Activated naive CD4-positive, alpha-beta T cell treated with anti-CD3 and anti-CD28 coated beads, Interleukin-2, amount 10 ng/mL, durations not matched to agents 7 days and 5 days (primary cell): ENCODE results near the gene SPG21.
"Not testable (repeated sequence)": the region's sequence is repeated elsewhere in the genome, so short reads cannot be mapped to it uniquely, and the experiment has no call there.

Experiments
- CTCF ChIA-PET: fragments of 350-600 bp; sonication (Branson Sonifier 250); formaldehyde crosslinking; loops from one replicate; lab custom pipeline; 2021; ENCODE audit warnings: antibody characterized with exemption; lab: Charles Lee
- DNase-seq: peaks from one replicate; pipeline ENCODE4 v3.0.0-alpha.2; 2020
- H3K27ac Mint-ChIP-seq: one replicate; pipeline ENCODE4 v1.8.0; 2021; ENCODE audit warnings: mild to moderate bottlenecking, moderate library complexity, mixed read lengths
- H3K27me3 Mint-ChIP-seq: one replicate; pipeline ENCODE4 v1.8.0; 2021; ENCODE audit warnings: mild to moderate bottlenecking, mixed read lengths
- H3K36me3 Mint-ChIP-seq: one replicate; pipeline ENCODE4 v1.8.0; 2021; ENCODE audit warnings: mixed read lengths
- H3K4me1 Mint-ChIP-seq: one replicate; pipeline ENCODE4 v1.8.0; 2021; ENCODE audit warnings: mixed read lengths
- H3K4me3 Mint-ChIP-seq: one replicate; pipeline ENCODE4 v1.8.0; 2021; ENCODE audit warnings: mild to moderate bottlenecking, moderate library complexity, mixed read lengths
- H3K9me3 Mint-ChIP-seq: one replicate; pipeline ENCODE4 v1.8.0; 2021; ENCODE audit warnings: mixed read lengths

Gene SPG21

GRCh38 chr15:65021488-65021887 lies 31.8 kb upstream of the SPG21 start:
- Mint-ChIP-seq H3K36me3 (peaks cover 38% of the 10 kb centered on the region), H3K4me3 (no peak overlapping the region), H3K9me3 (no peaks in the 10 kb centered on the region), H3K27me3 (no peaks in the 10 kb centered on the region), H3K27ac (no peak overlapping the region), H3K4me1 (no peaks in the 10 kb centered on the region)
- CTCF ChIA-PET = no interaction called here
- no peak for DNase-seq

- CTCF ChIA-PET = interaction anchor here (0.7 kb wide), 1 partner anchor 144 kb away, joined by 3 read pairs; no protein-coding TSS in a partner anchor
- Mint-ChIP-seq H3K27me3 (no peaks in the 10 kb centered on the region), H3K4me3 (no peak overlapping the region), H3K9me3 (no peaks in the 10 kb centered on the region), H3K36me3 (peaks cover 34% of the 10 kb centered on the region), H3K4me1 (no peaks in the 10 kb centered on the region), H3K27ac (no peak overlapping the region)
- DNase-seq = no peak
Observed at GRCh38 chr15:65020419-65020818, 30.7 kb upstream of the SPG21 start.

- Mint-ChIP-seq H3K36me3 (peaks cover 39% of the 10 kb centered on the region), H3K9me3 (peaks cover 11% of the 10 kb centered on the region)
- DNase-seq, H3K4me3 Mint-ChIP-seq, H3K27ac Mint-ChIP-seq, CTCF ChIA-PET, H3K27me3 Mint-ChIP-seq, H3K4me1 Mint-ChIP-seq: not testable (repeated sequence)
Observed at GRCh38 chr15:65011198-65011597, 21.5 kb upstream of the SPG21 start.

GRCh38 chr15:65008983-65009382 lies 19.3 kb upstream of the SPG21 start:
- H3K36me3 Mint-ChIP-seq = peaks cover 31% of the 10 kb centered on the region
- no peak overlapping the region for H3K4me3 Mint-ChIP-seq
- no peaks in the 10 kb centered on the region for H3K27me3 Mint-ChIP-seq
- no peak for DNase-seq
- no peak overlapping the region for H3K27ac Mint-ChIP-seq
- peaks cover 10% of the 10 kb centered on the region for H3K9me3 Mint-ChIP-seq
- CTCF ChIA-PET = interaction anchor here (0.6 to 2.5 kb wide), 4 partner anchors 28 to 278 kb away, joined by 3 to 6 read pairs (median 4); no protein-coding TSS in a partner anchor
- no peaks in the 10 kb centered on the region for H3K4me1 Mint-ChIP-seq

GRCh38 chr15:65006876-65007275 lies 17.2 kb upstream of the SPG21 start:
- CTCF ChIA-PET = no interaction called here
- Mint-ChIP-seq H3K9me3 (no peaks in the 10 kb centered on the region), H3K27ac (no peak overlapping the region), H3K4me3 (no peak overlapping the region), H3K27me3 (no peaks in the 10 kb centered on the region), H3K4me1 (no peaks in the 10 kb centered on the region), H3K36me3 (peaks cover 21% of the 10 kb centered on the region)
- DNase-seq = no peak

GRCh38 chr15:65004993-65005392 lies 15.3 kb upstream of the SPG21 start:
- Mint-ChIP-seq H3K27ac (no peak overlapping the region), H3K27me3 (no peaks in the 10 kb centered on the region), H3K36me3 (peaks cover 14% of the 10 kb centered on the region), H3K4me3 (no peak overlapping the region), H3K4me1 (no peaks in the 10 kb centered on the region), H3K9me3 (no peaks in the 10 kb centered on the region)
- CTCF ChIA-PET = no interaction called here
- no peak for DNase-seq

- no peak for DNase-seq
- H3K27ac Mint-ChIP-seq = no peak overlapping the region
- H3K4me1 Mint-ChIP-seq = peaks cover 5% of the 10 kb centered on the region
- no peaks in the 10 kb centered on the region for H3K27me3 Mint-ChIP-seq
- no peaks in the 10 kb centered on the region for H3K9me3 Mint-ChIP-seq
- CTCF ChIA-PET = no interaction called here
- peaks cover 2% of the 10 kb centered on the region for H3K36me3 Mint-ChIP-seq
- H3K4me3 Mint-ChIP-seq = no peak overlapping the region
Observed at GRCh38 chr15:64997745-64998375, 8.1 kb upstream of the SPG21 start.

- no peaks in the 10 kb centered on the region for H3K36me3 Mint-ChIP-seq
- no peaks in the 10 kb centered on the region for H3K27me3 Mint-ChIP-seq
- CTCF ChIA-PET = no interaction called here
- no peak overlapping the region for H3K27ac Mint-ChIP-seq
- no peaks in the 10 kb centered on the region for H3K9me3 Mint-ChIP-seq
- DNase-seq = no peak
- H3K4me3 Mint-ChIP-seq = no peak overlapping the region
- H3K4me1 Mint-ChIP-seq = peaks cover 6% of the 10 kb centered on the region
Observed at GRCh38 chr15:64997066-64997465, 7.4 kb upstream of the SPG21 start.

- CTCF ChIA-PET = no interaction called here
Observed at GRCh38 chr15:64993290-64993689, 3.6 kb upstream of the SPG21 start.

GRCh38 chr15:64991536-64992135 lies 1.9 kb upstream of the SPG21 start:
- Mint-ChIP-seq H3K9me3 (no peaks in the 10 kb centered on the region), H3K27ac (no peak overlapping the region), H3K27me3 (no peaks in the 10 kb centered on the region), H3K36me3 (peaks cover 6% of the 10 kb centered on the region), H3K4me3 (peak overlapping the region; percentile 33), H3K4me1 (peaks cover 47% of the 10 kb centered on the region)
- DNase-seq = no peak
- CTCF ChIA-PET = no interaction called here

More at GRCh38 chr15:64993290-64993689, 3.6 kb upstream of the SPG21 start:
- peaks cover 30% of the 10 kb centered on the region for H3K4me1 Mint-ChIP-seq
- H3K27ac Mint-ChIP-seq = peak overlapping the region; percentile 83
- H3K36me3 Mint-ChIP-seq = peaks cover 1% of the 10 kb centered on the region
- no peak for DNase-seq
- H3K9me3 Mint-ChIP-seq = no peaks in the 10 kb centered on the region
- H3K4me3 Mint-ChIP-seq = peak overlapping the region; percentile 39
- H3K27me3 Mint-ChIP-seq = no peaks in the 10 kb centered on the region

- DNase-seq = no peak
- Mint-ChIP-seq H3K9me3 (no peaks in the 10 kb centered on the region), H3K27me3 (no peaks in the 10 kb centered on the region), H3K4me1 (peaks cover 56% of the 10 kb centered on the region), H3K4me3 (peak overlapping the region; percentile 95), H3K36me3 (peaks cover 12% of the 10 kb centered on the region), H3K27ac (peak overlapping the region; percentile 84)
- CTCF ChIA-PET = no interaction called here
Observed at GRCh38 chr15:64990168-64990470, 405 bp upstream of the SPG21 start.

- H3K9me3 Mint-ChIP-seq = no peaks in the 10 kb centered on the region
- H3K4me1 Mint-ChIP-seq = peaks cover 60% of the 10 kb centered on the region
- H3K36me3 Mint-ChIP-seq = peaks cover 19% of the 10 kb centered on the region
- H3K27ac Mint-ChIP-seq = no peak overlapping the region
- DNase-seq = no peak
- H3K4me3 Mint-ChIP-seq = no peak overlapping the region
- no peaks in the 10 kb centered on the region for H3K27me3 Mint-ChIP-seq
- CTCF ChIA-PET = no interaction called here
Observed at GRCh38 chr15:64987136-64987535, 2.6 kb downstream of the SPG21 start.

- CTCF ChIA-PET = no interaction called here
- Mint-ChIP-seq H3K4me1 (peaks cover 52% of the 10 kb centered on the region), H3K4me3 (no peak overlapping the region)
Observed at GRCh38 chr15:64985366-64986033, 4.2 kb downstream of the SPG21 start.

GRCh38 chr15:64982472-64982871 lies 7.2 kb downstream of the SPG21 start:
- peaks cover 38% of the 10 kb centered on the region for H3K36me3 Mint-ChIP-seq
- no peak for DNase-seq
- H3K4me3 Mint-ChIP-seq = no peak overlapping the region
- peaks cover 27% of the 10 kb centered on the region for H3K4me1 Mint-ChIP-seq
- H3K9me3 Mint-ChIP-seq = no peaks in the 10 kb centered on the region
- no peaks in the 10 kb centered on the region for H3K27me3 Mint-ChIP-seq
- no peak overlapping the region for H3K27ac Mint-ChIP-seq
- CTCF ChIA-PET = no interaction called here

More at GRCh38 chr15:64985366-64986033, 4.2 kb downstream of the SPG21 start:
- Mint-ChIP-seq H3K36me3 (peaks cover 24% of the 10 kb centered on the region), H3K27ac (no peak overlapping the region), H3K9me3 (no peaks in the 10 kb centered on the region), H3K27me3 (no peaks in the 10 kb centered on the region)
- no peak for DNase-seq
